GM10248 (cell line): ENCODE results near the gene MPC1L.
A peak's percentile ranks its signal among the peaks of the same experiment; 100 is the strongest.

Experiments
- CTCF ChIA-PET: fragments of 300-600 bp; sonication (Branson Sonifier 250); formaldehyde crosslinking; extraction: SDS; loops from one replicate; lab custom pipeline; 2021; ENCODE audit warnings: antibody characterized with exemption; lab: Yijun Ruan, JAX
- POLR2A ChIA-PET: fragments of 350-650 bp; sonication (Branson Sonifier 250); formaldehyde crosslinking; extraction: SDS; loops from one replicate; lab custom pipeline; 2020; ENCODE audit warnings: antibody characterized with exemption; lab: Yijun Ruan, JAX
- DNase-seq: peaks from one replicate; pipeline ENCODE4 v3.0.0; 2012; ENCODE audit errors: extremely low spot score
- CTCF ChIP-seq: IDR thresholded peaks from 2 replicates; pipeline ENCODE4 v1.5.1; 2012; ENCODE audit warnings: mild to moderate bottlenecking, low read depth; ENCODE audit errors: extremely low read depth, missing control alignments, control extremely low read depth

The MPC1L gene

GRCh38 chrX:40632199-40632598, 9.0 kb downstream of the MPC1L start:
- no peak for DNase-seq

GRCh38 chrX:40637687-40638086, 14.5 kb downstream of the MPC1L start:
- ChIA-PET POLR2A (no interaction called here), CTCF (no interaction called here)
- no peak for DNase-seq
- TF ChIP-seq CTCF = no peak

More at GRCh38 chrX:40632199-40632598, 9.0 kb downstream of the MPC1L start:
- no peak for TF ChIP-seq CTCF
- ChIA-PET CTCF (no interaction called here), POLR2A (no interaction called here)

- CTCF ChIA-PET = interaction anchor here (1.4 kb wide), 1 partner anchor 100 kb away, joined by 3 read pairs; no protein-coding TSS in a partner anchor
- POLR2A ChIA-PET = no interaction called here
- DNase-seq = no peak
- no peak for TF ChIP-seq CTCF
These were observed 20.9 kb downstream of the MPC1L start for GRCh38 chrX:40644176-40644575.

GRCh38 chrX:40644821-40645358, 21.7 kb downstream of the MPC1L start:
- no peak for TF ChIP-seq CTCF
- ChIA-PET CTCF (interaction anchor here (1.1 kb wide), 1 partner anchor 19 kb away, joined by 3 read pairs; no protein-coding TSS in a partner anchor), POLR2A (no interaction called here)
- DNase-seq = peak; percentile 51

GRCh38 chrX:40646489-40647306, 23.5 kb downstream of the MPC1L start:
- TF ChIP-seq CTCF = no peak
- ChIA-PET POLR2A (no interaction called here), CTCF (interaction anchor here (1.7 kb wide), 1 partner anchor 102 kb away, joined by 7 read pairs; no protein-coding TSS in a partner anchor)
- DNase-seq = peak; percentile 42

- POLR2A ChIA-PET = no interaction called here
- CTCF ChIA-PET = interaction anchor here (0.7 to 1.7 kb wide), 3 partner anchors 103 to 147 kb away, joined by 3 to 7 read pairs (median 3); no protein-coding TSS in a partner anchor
- TF ChIP-seq CTCF = no peak
These were observed 24.3 kb downstream of the MPC1L start, which contains the start of gene CXorf38 for GRCh38 chrX:40647307-40648197. CXorf38 (minus strand) TSS chrX:40647561; CDS start chrX:40647520, 41 bp downstream.

More at GRCh38 chrX:40647307-40648197, 24.3 kb downstream of the MPC1L start, which contains the start of gene CXorf38:
- peak; percentile 94 for DNase-seq
